Neuronal stem cell (in vitro differentiated cells): Measurements from ENCODE around the gene GPR26.

Source experiments
- DNase-seq: peaks from one replicate; pipeline ENCODE4 v3.0.0-alpha.2; 2013; ENCODE audit warnings: low spot score
- H2AFZ ChIP-seq: one replicate; pipeline ENCODE4 v1.6.1; 2013; ENCODE audit warnings: mild to moderate bottlenecking, low read length, inconsistent platforms
- H2AK5ac ChIP-seq: 2 replicates; pipeline ENCODE4 v1.6.1; 2013; ENCODE audit warnings: low read depth, mild to moderate bottlenecking, inconsistent platforms, low read length, moderate library complexity, mixed read lengths
- H2BK120ac ChIP-seq: 2 replicates; pipeline ENCODE4 v1.6.1; 2013; ENCODE audit warnings: low read depth, mild to moderate bottlenecking, inconsistent platforms, low read length, moderate library complexity, mixed read lengths
- H2BK12ac ChIP-seq: one replicate; pipeline ENCODE4 v1.6.1; 2013; ENCODE audit warnings: low read length, inconsistent platforms
- H2BK15ac ChIP-seq: 2 replicates; pipeline ENCODE4 v1.6.1; 2013; ENCODE audit warnings: mild to moderate bottlenecking, low read length, inconsistent platforms, mixed read lengths
- H2BK5ac ChIP-seq: one replicate; pipeline ENCODE4 v1.6.1; 2013; ENCODE audit warnings: inconsistent platforms, mild to moderate bottlenecking, low read length, moderate library complexity
- H3K14ac ChIP-seq: one replicate; pipeline ENCODE4 v1.6.1; 2013; ENCODE audit warnings: low read length, inconsistent platforms
- H3K18ac ChIP-seq: 2 replicates; pipeline ENCODE4 v1.6.1; 2013; ENCODE audit warnings: low read length, inconsistent platforms
- H3K23ac ChIP-seq: 2 replicates; pipeline ENCODE4 v1.6.1; 2013; ENCODE audit warnings: low read depth, mild to moderate bottlenecking, mixed read lengths, low read length, inconsistent platforms; ENCODE audit not compliant: poor library complexity
- H3K27ac ChIP-seq: replicated peaks from 3 replicates; pipeline ENCODE4 v1.5.1; 2013; ENCODE audit warnings: low read length, inconsistent platforms
- H3K27me3 ChIP-seq, 3 experiments: 2 replicates each; pipeline ENCODE4 v1.6.1; 2013; ENCODE audit warnings: low read length in 3 of 3, mild to moderate bottlenecking in 2 of 3, inconsistent platforms in 1 of 3, low read depth in 1 of 3, mixed read lengths in 1 of 3, moderate library complexity in 1 of 3; ENCODE audit not compliant: control insufficient read depth in 3 of 3, insufficient read depth in 3 of 3
- H3K36me3 ChIP-seq, 2 donors: replicated peaks in 1 of 2; 2 replicates each; pipeline ENCODE4 v1.6.1; 2013; ENCODE audit warnings: low read length in 2 of 2; ENCODE audit not compliant: control insufficient read depth in 2 of 2, insufficient read depth in 2 of 2
- H3K4ac ChIP-seq: 2 replicates; pipeline ENCODE4 v1.6.1; 2013; ENCODE audit warnings: inconsistent platforms, mild to moderate bottlenecking, low read length, moderate library complexity
- H3K4me1 ChIP-seq, 2 donors: 1 replicate in 1 of 2; 2 replicates in 1 of 2; pipeline ENCODE4 v1.6.1; 2013; ENCODE audit warnings: low read length in 2 of 2, low read depth in 1 of 2; ENCODE audit not compliant: control insufficient read depth in 2 of 2, insufficient read depth in 1 of 2
- H3K4me2 ChIP-seq: one replicate; pipeline ENCODE4 v1.6.1; 2013; ENCODE audit warnings: mild to moderate bottlenecking, low read length, inconsistent platforms; ENCODE audit not compliant: insufficient read depth, poor library complexity, severe bottlenecking
- H3K4me3 ChIP-seq, 2 donors: 2 replicates each; pipeline ENCODE4 v1.5.1; 2013; ENCODE audit warnings: low read length in 2 of 2, mild to moderate bottlenecking in 2 of 2, inconsistent platforms in 1 of 2, moderate library complexity in 1 of 2
- H3K79me1 ChIP-seq: one replicate; pipeline ENCODE4 v1.6.1; 2013; ENCODE audit warnings: low read depth, mild to moderate bottlenecking, inconsistent platforms, low read length, moderate library complexity
- H3K9ac ChIP-seq: one replicate; pipeline ENCODE4 v1.6.1; 2013; ENCODE audit warnings: mild to moderate bottlenecking, low read depth, low read length, inconsistent platforms; ENCODE audit not compliant: poor library complexity
- H3K9me3 ChIP-seq, 2 donors: replicated peaks in 1 of 2; 2 replicates each; pipeline versions ENCODE3 to v1.6.1; 2013; ENCODE audit warnings: low read length in 2 of 2, mild to moderate bottlenecking in 2 of 2, inconsistent platforms in 1 of 2, low read depth in 1 of 2, mixed read lengths in 1 of 2, moderate library complexity in 1 of 2; ENCODE audit not compliant: control insufficient read depth in 2 of 2, insufficient read depth in 1 of 2
- H4K8ac ChIP-seq: one replicate; pipeline ENCODE4 v1.6.1; 2013; ENCODE audit warnings: low read depth, mild to moderate bottlenecking, inconsistent platforms, low read length, moderate library complexity
- H4K91ac ChIP-seq: one replicate; pipeline ENCODE4 v1.6.1; 2013; ENCODE audit warnings: low read length, low read depth, mild to moderate bottlenecking, inconsistent platforms; ENCODE audit not compliant: poor library complexity
- WGBS, 2 donors: extraction: QIAGEN DNeasy Blood & Tissue Kit; methylation state at CpG; one replicate each; pipeline ENCODE4 v1.1.7; 2013; ENCODE audit warnings: missing lambda C conversion rate in 2 of 2, mixed read lengths in 1 of 2; ENCODE audit not compliant: insufficient read length in 2 of 2, insufficient replicate concordance in 1 of 2; ENCODE audit errors: extremely low coverage in 2 of 2; 5-methylcytosine and 5-hydroxymethylcytosine counted together

GPR26 gene

GRCh38 chr10:123651421-123652047 is 14.6 kb upstream of the GPR26 start:
- H3K9me3 ChIP-seq = no peaks in the 10 kb centered on the region
- H2BK5ac ChIP-seq = no peak overlapping the region
- H3K23ac ChIP-seq = no peak overlapping the region
- H4K8ac ChIP-seq = no peak overlapping the region
- no peak overlapping the region for H3K9ac ChIP-seq
- no peak overlapping the region for H2BK120ac ChIP-seq
- H2AK5ac ChIP-seq = no peak overlapping the region
- no peak overlapping the region for H3K4me2 ChIP-seq
- no peak overlapping the region for H3K27ac ChIP-seq
- WGBS, 2 donors = no CpG with 5 or more reads among the region's 6 CpGs
- no peaks in the 10 kb centered on the region for H3K36me3 ChIP-seq
- no peak overlapping the region for H2BK12ac ChIP-seq
- no peak overlapping the region for H3K4ac ChIP-seq
- H4K91ac ChIP-seq = no peak overlapping the region
- H3K4me1 ChIP-seq = no peaks in the 10 kb centered on the region
- H3K14ac ChIP-seq = no peak overlapping the region
- no peak for DNase-seq
- no peak overlapping the region for H2BK15ac ChIP-seq
- no peaks in the 10 kb centered on the region for H3K79me1 ChIP-seq
- no peaks in the 10 kb centered on the region for H3K27me3 ChIP-seq
- H2AFZ ChIP-seq = no peak overlapping the region
- no peak overlapping the region for H3K18ac ChIP-seq
- no peak overlapping the region for H3K4me3 ChIP-seq

GRCh38 chr10:123655751-123656150 is 10.4 kb upstream of the GPR26 start:
- no peak overlapping the region for H3K9ac ChIP-seq
- H3K4me3 ChIP-seq = no peak overlapping the region
- DNase-seq = no peak
- no peak overlapping the region for H2BK15ac ChIP-seq
- no peaks in the 10 kb centered on the region for H3K36me3 ChIP-seq
- H2BK120ac ChIP-seq = no peak overlapping the region
- no peak overlapping the region for H3K14ac ChIP-seq
- no peaks in the 10 kb centered on the region for H3K79me1 ChIP-seq
- no peaks in the 10 kb centered on the region for H3K27me3 ChIP-seq
- no peak overlapping the region for H4K91ac ChIP-seq
- H2BK5ac ChIP-seq = no peak overlapping the region
- no CpG with 5 or more reads among the region's 2 CpGs for WGBS, 2 donors
- H3K23ac ChIP-seq = no peak overlapping the region
- no peak overlapping the region for H4K8ac ChIP-seq
- no peak overlapping the region for H2BK12ac ChIP-seq
- H3K9me3 ChIP-seq = no peaks in the 10 kb centered on the region
- no peak overlapping the region for H2AK5ac ChIP-seq
- no peak overlapping the region for H3K4me2 ChIP-seq
- H3K4ac ChIP-seq = no peak overlapping the region
- no peak overlapping the region for H3K27ac ChIP-seq
- no peaks in the 10 kb centered on the region for H3K4me1 ChIP-seq
- H3K18ac ChIP-seq = no peak overlapping the region
- no peak overlapping the region for H2AFZ ChIP-seq

- Histone ChIP-seq H3K4ac (no peak overlapping the region), H4K91ac (no peak overlapping the region), H2AFZ (no peak overlapping the region), H3K36me3 (no peaks in the 10 kb centered on the region), H3K23ac (no peak overlapping the region), H3K9me3 (peaks cover 0 to 7% of the 10 kb centered on the region in 2 donors), H4K8ac (no peak overlapping the region), H3K18ac (no peak overlapping the region), H2BK120ac (no peak overlapping the region), H2BK12ac (no peak overlapping the region), H3K27ac (no peak overlapping the region), H3K9ac (no peak overlapping the region), H3K4me1 (peaks cover 0 to 6% of the 10 kb centered on the region in 2 donors), H3K27me3 (peaks cover 17 to 48% (median 37%) of the 10 kb centered on the region in 3 experiments), H2BK15ac (no peak overlapping the region), H3K4me3 (no peak overlapping the region), H2BK5ac (no peak overlapping the region), H2AK5ac (no peak overlapping the region), H3K79me1 (no peaks in the 10 kb centered on the region), H3K14ac (no peak overlapping the region), H3K4me2 (no peak overlapping the region)
- no CpG with 5 or more reads among the region's 3 CpGs for WGBS, 2 donors
- no peak for DNase-seq
Observed at GRCh38 chr10:123663522-123663921, 2.6 kb upstream of the GPR26 start.

GRCh38 chr10:123665491-123666286 is 466 bp upstream of the GPR26 start:
- no CpG with 5 or more reads among the region's 47 CpGs for WGBS, 2 donors
- H4K91ac ChIP-seq = no peak overlapping the region
- peaks cover 0 to 7% of the 10 kb centered on the region in 2 donors for H3K9me3 ChIP-seq
- no peak overlapping the region for H3K27ac ChIP-seq
- H2BK5ac ChIP-seq = no peak overlapping the region
- H4K8ac ChIP-seq = no peak overlapping the region
- H3K36me3 ChIP-seq = no peaks in the 10 kb centered on the region
- H3K4me3 ChIP-seq = peak overlapping the region in 1 of 2 donors; percentile 22
- H2AK5ac ChIP-seq = no peak overlapping the region
- H3K23ac ChIP-seq = no peak overlapping the region
- H3K9ac ChIP-seq = peak overlapping the region; percentile 30
- no peak for DNase-seq
- H3K4me2 ChIP-seq = peak overlapping the region; percentile 72
- H3K27me3 ChIP-seq = peaks cover 17 to 60% (median 38%) of the 10 kb centered on the region in 3 experiments
- peaks cover 0 to 6% of the 10 kb centered on the region in 2 donors for H3K4me1 ChIP-seq
- H2BK120ac ChIP-seq = no peak overlapping the region
- H2BK12ac ChIP-seq = no peak overlapping the region
- H3K79me1 ChIP-seq = no peaks in the 10 kb centered on the region
- H2BK15ac ChIP-seq = no peak overlapping the region
- H3K14ac ChIP-seq = no peak overlapping the region
- no peak overlapping the region for H2AFZ ChIP-seq
- H3K4ac ChIP-seq = no peak overlapping the region
- peak overlapping the region; percentile 73 for H3K18ac ChIP-seq
